ENCODE results near the gene NMRK1. TPM values are rescaled to one million over a fixed set of nuclear protein-coding genes. Genes with fewer than 3 reads are reported as not detected.

The NMRK1 gene
- total RNA-seq (10 to 100 TPM; 13.8 to 22.4 TPM), polyA plus RNA-seq (ENCODE audit: insufficient read depth, low read depth, low replicate concordance) (21.3 TPM)
- long read RNA-seq, donor 1, transcript NMRK1-201 (9 exons, 1,185 nt) = major isoform, 6 of 57 reads
- long read RNA-seq, donor 1, partial matches to known transcripts = 28 of 57 reads
- long read RNA-seq, donor 1, other reads (novel, unspliced or antisense) = 21 of 57 reads
- long read RNA-seq, donor 2, partial matches to known transcripts = 0 of 1 reads
- long read RNA-seq, donor 2, other reads (novel, unspliced or antisense) = 0 of 1 reads

DNA sequence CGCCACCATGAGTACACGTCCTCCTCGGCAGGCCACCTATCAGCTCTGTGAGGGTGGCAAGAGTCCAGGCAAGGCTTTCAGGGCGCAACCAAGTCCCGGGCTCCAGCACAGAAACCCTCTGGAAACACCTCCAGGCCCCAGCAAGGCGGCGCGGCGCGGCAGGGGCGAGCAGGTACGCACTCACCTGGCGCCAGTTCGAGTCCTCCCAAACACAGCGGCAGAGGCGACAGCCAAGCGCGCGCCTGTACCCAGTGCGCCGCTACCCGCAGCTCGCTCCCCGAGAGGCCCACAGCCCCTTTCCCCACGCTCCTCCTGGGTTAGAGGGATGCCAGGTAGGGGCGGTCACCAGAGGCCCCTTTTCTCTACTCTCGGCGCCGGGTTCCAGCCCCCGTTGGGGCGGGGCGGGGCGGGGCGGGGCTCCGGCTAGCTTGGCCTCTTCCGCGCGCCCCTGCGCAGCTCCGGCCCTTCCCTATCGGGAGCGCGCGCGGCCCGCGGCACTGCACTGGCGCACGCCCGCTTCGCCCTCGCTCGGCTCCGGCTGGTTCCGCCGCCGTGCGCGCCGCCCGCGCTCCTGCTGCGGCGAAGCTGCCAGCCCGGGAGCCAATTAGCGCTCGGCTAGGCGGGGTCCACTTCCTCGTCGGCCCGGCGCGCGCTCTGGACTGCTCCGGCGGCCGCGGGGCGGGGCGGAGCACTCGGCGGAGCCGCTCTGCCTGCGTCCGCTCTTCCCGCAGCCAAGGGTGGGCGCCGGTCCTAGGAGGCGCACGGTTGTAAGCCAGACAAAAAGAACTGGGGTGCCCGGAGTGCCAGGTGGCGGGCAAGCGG lies at the start of gene NMRK1, which contains the start of gene OSTF1:
TSS of gene NMRK1 (minus strand) at position 332 of the 822 bp plus-strand sequence. CDS start 5,040 bp downstream, outside the sequence.
TSS of gene OSTF1 (plus strand) at position 691 of the 822 bp plus-strand sequence. CDS start 179 bp downstream, outside the sequence.
- 0 to 2% methylated on average over 10 to 92 of the region's 93 CpGs for WGBS, 2 donors
- Histone ChIP-seq H3K4me3 (peak within 1 kb of the TSS; percentile 91 to 92), H3K27ac (peak within 1 kb of the TSS; percentile 87 to 98), H3K27me3 (no peaks in the 10 kb centered on the region), H3K9me3 (no peaks in the 10 kb centered on the region), H3K36me3 (ENCODE audit: low read depth, missing control alignments) (no peaks in the 10 kb centered on the region), H3K4me1 (peaks cover 30% of the 10 kb centered on the region)
- peak; percentile 22 for TF ChIP-seq POLR2A (IDR thresholded peaks at IDR 0.05)
- TF ChIP-seq, protein P1, sequence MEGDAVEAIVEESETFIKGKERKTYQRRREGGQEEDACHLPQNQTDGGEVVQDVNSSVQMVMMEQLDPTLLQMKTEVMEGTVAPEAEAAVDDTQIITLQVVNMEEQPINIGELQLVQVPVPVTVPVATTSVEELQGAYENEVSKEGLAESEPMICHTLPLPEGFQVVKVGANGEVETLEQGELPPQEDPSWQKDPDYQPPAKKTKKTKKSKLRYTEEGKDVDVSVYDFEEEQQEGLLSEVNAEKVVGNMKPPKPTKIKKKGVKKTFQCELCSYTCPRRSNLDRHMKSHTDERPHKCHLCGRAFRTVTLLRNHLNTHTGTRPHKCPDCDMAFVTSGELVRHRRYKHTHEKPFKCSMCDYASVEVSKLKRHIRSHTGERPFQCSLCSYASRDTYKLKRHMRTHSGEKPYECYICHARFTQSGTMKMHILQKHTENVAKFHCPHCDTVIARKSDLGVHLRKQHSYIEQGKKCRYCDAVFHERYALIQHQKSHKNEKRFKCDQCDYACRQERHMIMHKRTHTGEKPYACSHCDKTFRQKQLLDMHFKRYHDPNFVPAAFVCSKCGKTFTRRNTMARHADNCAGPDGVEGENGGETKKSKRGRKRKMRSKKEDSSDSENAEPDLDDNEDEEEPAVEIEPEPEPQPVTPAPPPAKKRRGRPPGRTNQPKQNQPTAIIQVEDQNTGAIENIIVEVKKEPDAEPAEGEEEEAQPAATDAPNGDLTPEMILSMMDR (IDR thresholded peaks at IDR 0.05) = no peak
- intact Hi-C loops (cut with DNase I; ENCODE audit: low total_unique reads) = no loop called here
- DNase-seq = peak; percentile 97

DNA sequence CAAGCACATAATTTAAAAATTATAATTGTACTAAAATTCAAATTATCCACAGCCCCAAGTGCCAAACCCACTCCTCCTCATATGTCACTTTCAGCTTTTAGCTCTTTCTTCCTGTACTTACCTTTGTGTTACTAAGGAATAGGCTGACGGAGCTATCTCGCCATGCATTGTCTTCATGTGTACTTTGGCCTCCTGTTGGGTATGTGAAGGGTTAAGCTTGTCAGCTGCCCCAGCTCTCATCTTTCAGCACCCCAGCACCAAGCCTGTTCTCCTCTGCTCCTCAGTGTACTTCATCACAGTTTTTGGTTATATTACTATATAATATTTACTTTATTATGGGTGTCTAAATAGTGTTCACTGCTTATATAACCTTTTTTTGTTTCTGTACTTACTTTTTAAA lies 46.5 kb upstream of the NMRK1 start:
- Histone ChIP-seq H3K4me1 (no peaks in the 10 kb centered on the region), H3K36me3 (ENCODE audit: low read depth, missing control alignments) (no peaks in the 10 kb centered on the region), H3K9me3 (no peaks in the 10 kb centered on the region), H3K27me3 (no peaks in the 10 kb centered on the region), H3K27ac (no peak overlapping the region), H3K4me3 (no peak overlapping the region)
- DNase-seq = no peak
- WGBS, 2 donors = 93 to 98% methylated on average over 2 of the region's 2 CpGs
- intact Hi-C loops (cut with DNase I; ENCODE audit: low total_unique reads) = no loop called here
- no peak for TF ChIP-seq POLR2A (IDR thresholded peaks at IDR 0.05)
- TF ChIP-seq, protein P1 (IDR thresholded peaks at IDR 0.05) = no peak

DNA sequence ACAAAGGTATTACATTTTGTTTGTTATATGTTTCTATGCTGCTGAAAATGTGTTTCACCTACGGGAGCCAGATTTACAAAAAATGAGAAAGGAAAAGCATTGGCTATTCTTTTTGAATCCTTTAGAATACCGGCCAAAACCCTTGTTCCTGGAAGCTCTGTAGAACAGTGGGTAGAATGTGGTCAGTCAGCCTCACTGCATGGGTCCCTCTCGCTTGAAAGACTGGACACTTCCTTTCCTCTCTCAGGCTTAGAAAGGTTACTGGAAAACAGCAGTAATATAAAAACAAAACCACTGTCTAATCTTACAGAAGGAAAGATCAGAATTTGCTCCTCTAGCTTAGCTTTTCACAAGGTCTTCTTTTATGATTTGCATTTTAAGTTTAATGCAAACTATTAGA lies 45.4 kb upstream of the NMRK1 start:
- no peak overlapping the region for H3K27ac ChIP-seq
- no peaks in the 10 kb centered on the region for H3K36me3 ChIP-seq (ENCODE audit: low read depth, missing control alignments)
- no peaks in the 10 kb centered on the region for H3K4me1 ChIP-seq
- H3K27me3 ChIP-seq = no peaks in the 10 kb centered on the region
- DNase-seq = no peak
- H3K9me3 ChIP-seq = no peaks in the 10 kb centered on the region
- 91 to 92% methylated on average over 3 of the region's 3 CpGs for WGBS, 2 donors
- H3K4me3 ChIP-seq = no peak overlapping the region
- no peak for TF ChIP-seq POLR2A (IDR thresholded peaks at IDR 0.05)
- TF ChIP-seq, protein P1 (IDR thresholded peaks at IDR 0.05) = no peak
- intact Hi-C loops (cut with DNase I; ENCODE audit: low total_unique reads) = no loop called here

DNA sequence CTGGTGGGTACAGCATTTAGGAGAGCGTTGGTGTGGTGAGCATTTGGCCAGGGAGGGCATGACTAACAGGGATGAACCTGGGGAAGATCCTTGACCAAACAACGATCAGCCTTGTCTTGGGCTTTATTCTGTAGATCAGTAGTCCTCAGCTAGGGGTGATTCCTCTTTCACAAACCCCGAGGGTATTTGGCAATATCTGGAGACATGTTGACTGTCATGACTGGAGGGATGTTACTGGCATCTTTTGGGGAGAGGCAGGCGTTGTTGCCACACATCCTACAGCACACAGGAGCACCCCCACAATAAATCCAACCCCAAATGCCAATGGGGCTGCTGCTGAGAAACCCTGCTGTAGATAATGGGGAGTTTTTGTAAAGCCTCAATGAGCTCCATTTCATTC lies 44.3 kb upstream of the NMRK1 start:
- WGBS, 2 donors = 86 to 89% methylated on average over 4 of the region's 4 CpGs
- DNase-seq = no peak
- no peak for TF ChIP-seq POLR2A (IDR thresholded peaks at IDR 0.05)
- TF ChIP-seq, protein P1 (IDR thresholded peaks at IDR 0.05) = no peak
- Histone ChIP-seq H3K27me3 (no peaks in the 10 kb centered on the region), H3K4me1 (no peaks in the 10 kb centered on the region), H3K36me3 (ENCODE audit: low read depth, missing control alignments) (no peaks in the 10 kb centered on the region), H3K4me3 (no peak overlapping the region), H3K9me3 (no peaks in the 10 kb centered on the region), H3K27ac (no peak overlapping the region)
- intact Hi-C loops (cut with DNase I; ENCODE audit: low total_unique reads) = no loop called here

All from testis (tissue), 5 donors.